H1 (cell line): Measurements from ENCODE around the gene TXLNB. TPM values are rescaled to one million over a fixed set of nuclear protein-coding genes. Genes with fewer than 3 reads are reported as not detected.

ENCODE experiments used
- CTCF ChIA-PET: fragments of 300-600 bp; sonication (Branson Sonifier 250); formaldehyde crosslinking; loops from one replicate; lab custom pipeline; 2021; ENCODE audit not compliant: partially characterized antibody; lab: Charles Lee
- POLR2A ChIA-PET: fragments of 300-600 bp; sonication (Branson Sonifier 250); formaldehyde crosslinking; loops from one replicate; lab custom pipeline; 2021; ENCODE audit warnings: inconsistent platforms; ENCODE audit not compliant: partially characterized antibody; lab: Charles Lee
- DNase-seq, 2 experiments: peaks; one replicate each; pipeline versions ENCODE4 v3.0.0 to v3.0.0-alpha.2; 2010 to 2022; ENCODE audit warnings: low spot score in 2 of 2, low read depth in 1 of 2, mixed read lengths in 1 of 2
- FAIRE-seq: peaks from 2 replicates; lab custom pipeline; 2011; peaks lifted over from hg19 to GRCh38; lab: Jason Lieb, UNC
- H2AFZ ChIP-seq: 2 replicates; pipeline ENCODE4 v1.8.1; 2012; ENCODE audit warnings: low read length, inconsistent platforms
- H2AK5ac ChIP-seq: 2 replicates; pipeline ENCODE4 v1.6.1; 2013; ENCODE audit warnings: low read depth, low read length
- H2BK120ac ChIP-seq: replicated peaks from 2 replicates; pipeline ENCODE3; 2013; ENCODE audit warnings: low read depth, low read length, inconsistent platforms
- H2BK12ac ChIP-seq: 2 replicates; pipeline ENCODE4 v1.6.1; 2013; ENCODE audit warnings: low read depth, low read length
- H2BK15ac ChIP-seq: 2 replicates; pipeline ENCODE4 v1.6.1; 2013; ENCODE audit warnings: low read length
- H2BK20ac ChIP-seq: 2 replicates; pipeline ENCODE4 v1.6.1; 2013; ENCODE audit warnings: low read length
- H2BK5ac ChIP-seq: 2 replicates; pipeline ENCODE4 v1.6.1; 2013; ENCODE audit warnings: low read depth, low read length
- H3K14ac ChIP-seq: 2 replicates; pipeline ENCODE4 v1.6.1; 2013; ENCODE audit warnings: inconsistent platforms; ENCODE audit not compliant: insufficient read length
- H3K18ac ChIP-seq: 2 replicates; pipeline ENCODE4 v1.6.1; 2013; ENCODE audit warnings: low read length; ENCODE audit errors: extremely low read depth
- H3K23ac ChIP-seq: 2 replicates; pipeline ENCODE4 v1.6.1; 2013; ENCODE audit warnings: inconsistent platforms; ENCODE audit not compliant: insufficient read length
- H3K23me2 ChIP-seq: 2 replicates; pipeline ENCODE4 v1.6.1; 2013; ENCODE audit warnings: low read depth, low read length
- H3K27ac ChIP-seq: 2 replicates; pipeline ENCODE4 v1.6.1; 2011; ENCODE audit warnings: low read depth, low read length, inconsistent platforms
- H3K27me3 ChIP-seq, 4 experiments: replicated peaks in 1 of 4; 1 replicate in 1 of 4; 2 replicates in 3 of 4; pipeline versions ENCODE4 v1.6.1 to v1.8.1; 2011 to 2013; ENCODE audit warnings: low read length in 3 of 4, mild to moderate bottlenecking in 3 of 4, inconsistent platforms in 2 of 4, mixed read lengths in 2 of 4, moderate library complexity in 1 of 4; ENCODE audit not compliant: control insufficient read depth in 3 of 4, insufficient read depth in 3 of 4; ENCODE audit errors: extremely low read depth in 1 of 4
- H3K36me3 ChIP-seq, 4 experiments: 2 replicates each; pipeline versions ENCODE4 v1.6.1 to v1.8.1; 2011 to 2013; ENCODE audit warnings: mild to moderate bottlenecking in 4 of 4, low read length in 3 of 4, moderate library complexity in 2 of 4, control low read depth in 1 of 4, inconsistent platforms in 1 of 4; ENCODE audit not compliant: insufficient read depth in 4 of 4, control insufficient read depth in 2 of 4
- H3K4ac ChIP-seq: replicated peaks from 2 replicates; pipeline ENCODE3; 2013; ENCODE audit warnings: low read length, low read depth, mixed read lengths, inconsistent platforms; ENCODE audit not compliant: insufficient read length
- H3K4me1 ChIP-seq, 4 experiments: replicated peaks in 1 of 4; 1 replicate in 1 of 4; 2 replicates in 3 of 4; pipeline versions ENCODE4 v1.6.1 to v1.8.1; 2011 to 2013; ENCODE audit warnings: low read length in 3 of 4, inconsistent platforms in 2 of 4, mixed read lengths in 1 of 4; ENCODE audit not compliant: insufficient read depth in 4 of 4, control insufficient read depth in 3 of 4
- H3K4me2 ChIP-seq, 2 experiments: 2 replicates each; pipeline versions ENCODE4 v1.6.1 to v1.8.1; 2011 to 2013; ENCODE audit warnings: low read depth in 2 of 2, low read length in 2 of 2, control low read depth in 1 of 2, inconsistent platforms in 1 of 2, mild to moderate bottlenecking in 1 of 2; ENCODE audit not compliant: insufficient read depth in 1 of 2
- H3K4me3 ChIP-seq, 4 experiments: fragments of 200-600, 300-600 bp in 1 of 4; sonication (generic), shearing (Covaris generic), sonication (Bioruptor Twin) in 1 of 4; 2 replicates each; pipeline versions ENCODE4 v1.5.1 to v1.8.1; 2011 to 2016; ENCODE audit warnings: low read length in 4 of 4, low read depth in 3 of 4, control low read depth in 2 of 4, inconsistent platforms in 2 of 4, mild to moderate bottlenecking in 2 of 4, mixed read lengths in 1 of 4, moderate library complexity in 1 of 4; ENCODE audit not compliant: insufficient read depth in 2 of 4; ENCODE audit errors: extremely low read depth in 1 of 4
- H3K56ac ChIP-seq: replicated peaks from 2 replicates; pipeline ENCODE3; 2013; ENCODE audit warnings: low read depth, mild to moderate bottlenecking, mixed read lengths, low read length, inconsistent platforms; ENCODE audit not compliant: insufficient read length
- H3K79me1 ChIP-seq: 2 replicates; pipeline ENCODE4 v1.6.1; 2013; ENCODE audit warnings: low read depth, low read length, control low read depth
- H3K79me2 ChIP-seq, 2 experiments: 2 replicates each; pipeline versions ENCODE4 v1.6.1 to v1.8.1; 2012 to 2013; ENCODE audit warnings: low read length in 2 of 2, mild to moderate bottlenecking in 2 of 2, inconsistent platforms in 1 of 2; ENCODE audit not compliant: insufficient read depth in 2 of 2, control insufficient read depth in 1 of 2
- H3K9ac ChIP-seq, 4 experiments: replicated peaks in 1 of 4; 1 replicate in 1 of 4; 2 replicates in 3 of 4; pipeline versions ENCODE4 v1.6.1 to v1.8.1; 2011 to 2013; ENCODE audit warnings: low read depth in 3 of 4, low read length in 3 of 4, control low read depth in 2 of 4, mild to moderate bottlenecking in 2 of 4, moderate library complexity in 2 of 4, inconsistent platforms in 1 of 4; ENCODE audit errors: extremely low read depth in 1 of 4
- H3K9me3 ChIP-seq, 2 experiments: 2 replicates each; pipeline versions ENCODE4 v1.6.1 to v1.8.1; 2012 to 2013; ENCODE audit warnings: mild to moderate bottlenecking in 2 of 2, moderate library complexity in 2 of 2, control low read depth in 1 of 2, inconsistent platforms in 1 of 2, low read depth in 1 of 2, low read length in 1 of 2, mixed read lengths in 1 of 2; ENCODE audit not compliant: insufficient read depth in 2 of 2
- H4K20me1 ChIP-seq, 2 experiments: replicated peaks in 1 of 2; 2 replicates each; pipeline versions ENCODE3 to v1.8.1; 2011 to 2013; ENCODE audit warnings: inconsistent platforms in 2 of 2, low read length in 2 of 2, mild to moderate bottlenecking in 1 of 2; ENCODE audit not compliant: insufficient read depth in 2 of 2, control insufficient read depth in 1 of 2
- H4K5ac ChIP-seq: 2 replicates; pipeline ENCODE4 v1.6.1; 2013; ENCODE audit warnings: low read length, low read depth, mixed read lengths, inconsistent platforms; ENCODE audit not compliant: insufficient read length
- H4K8ac ChIP-seq: 2 replicates; pipeline ENCODE4 v1.8.0; 2013; ENCODE audit warnings: mild to moderate bottlenecking, moderate library complexity, low read length, inconsistent platforms; ENCODE audit not compliant: insufficient read depth; ENCODE audit errors: extremely low read depth
- H4K91ac ChIP-seq: replicated peaks from 2 replicates; pipeline ENCODE3; 2013; ENCODE audit warnings: low read length, mixed read lengths, inconsistent platforms; ENCODE audit not compliant: insufficient read length
- GABPA ChIP-seq: IDR thresholded peaks from 2 replicates; pipeline ENCODE4 v1.6.1; 2011; ENCODE audit warnings: mild to moderate bottlenecking, low read length, moderate library complexity, borderline replicate concordance; ENCODE audit not compliant: insufficient read depth
- SIX5 ChIP-seq: IDR thresholded peaks from 2 replicates; pipeline ENCODE4 v1.6.1; 2011; ENCODE audit warnings: mild to moderate bottlenecking, low read depth, low read length
- WGBS, 2 experiments: shearing (Covaris generic) in 1 of 2; methylation state at CpG; one replicate each; pipeline versions ENCODE4 v1.1.6 to v1.1.7; 2013 to 2015; ENCODE audit warnings: low lambda C conversion rate in 2 of 2, mixed read lengths in 2 of 2, inconsistent platforms in 1 of 2, low coverage in 1 of 2, missing lambda C conversion rate in 1 of 2; ENCODE audit not compliant: insufficient replicate concordance in 2 of 2, insufficient coverage in 1 of 2, insufficient read length in 1 of 2; ENCODE audit errors: extremely low coverage in 1 of 2, missing lambda C conversion rate in 1 of 2; 5-methylcytosine and 5-hydroxymethylcytosine counted together
- polyA plus RNA-seq, 7 experiments: library from polyadenylated mRNA; depleted of rRNA in 3 of 7; stranded (reverse) in 5 of 7; unstranded in 2 of 7; fragments of >200 nt in 5 of 7; fragments of 200-250 nt in 2 of 7; gene quantifications; 1 replicate in 5 of 7; 2 replicates in 1 of 7; 4 replicates in 1 of 7; pipeline versions ENCODE4 v1.2.1 to v1.2.3, GENCODE V29; 2011 to 2013; ENCODE audit warnings: missing spikeins in 2 of 7, mixed read lengths in 2 of 7
- total RNA-seq: library from RNA; stranded (reverse); fragmentation: NEBNext Ultra II Directional; extraction: Animal tissue kit (Norgen Biotek cat#: 25700); gene quantifications from 2 replicates; pipeline ENCODE4 v1.2.1, GENCODE V29; 2021

TXLNB gene
- total and polyA plus RNA-seq, 2 of the 8 experiments (the other 6 are each of a cell fraction or from before 2014, with no cell fraction given) = 0.05 to 0.17 TPM

GRCh38 chr6:139205843-139206242, 86.0 kb downstream of the TXLNB start:
- no peak overlapping the region for H2BK120ac ChIP-seq
- no peak overlapping the region for H2BK15ac ChIP-seq
- TF ChIP-seq GABPA (no peak), SIX5 (no peak)
- ChIA-PET POLR2A (no interaction called here), CTCF (no interaction called here)
- no peak overlapping the region for H2BK12ac ChIP-seq
- H3K36me3 ChIP-seq = no peaks in the 10 kb centered on the region; a peak in 2 of 8 replicates
- no peak overlapping the region for H2AFZ ChIP-seq
- 91% methylated on average over 3 of the region's 3 CpGs; no CpG with 5 or more reads in 1 of the 2 experiments for WGBS, 2 experiments
- H3K56ac ChIP-seq = no peak overlapping the region
- DNase-seq (no peak), FAIRE-seq (no peak)
- H3K4me1 ChIP-seq = no peaks in the 10 kb centered on the region
- H4K91ac ChIP-seq = no peak overlapping the region
- H3K14ac ChIP-seq = no peak overlapping the region
- H3K23me2 ChIP-seq = no peaks in the 10 kb centered on the region
- no peak overlapping the region for H2BK20ac ChIP-seq
- H3K4me2 ChIP-seq = no peak overlapping the region
- H3K27ac ChIP-seq = no peak overlapping the region
- H3K79me1 ChIP-seq = no peaks in the 10 kb centered on the region
- H3K9me3 ChIP-seq = peaks cover 12 to 19% of the 10 kb centered on the region in 2 experiments; a peak in 1 of 4 replicates
- H2AK5ac ChIP-seq = no peak overlapping the region
- no peak overlapping the region for H3K23ac ChIP-seq
- H4K8ac ChIP-seq = no peak overlapping the region
- H4K20me1 ChIP-seq = no peaks in the 10 kb centered on the region
- no peak overlapping the region for H4K5ac ChIP-seq
- H3K4ac ChIP-seq = no peak overlapping the region
- no peak overlapping the region for H3K4me3 ChIP-seq
- no peak overlapping the region for H3K9ac ChIP-seq
- H3K18ac ChIP-seq = no peak overlapping the region
- no peaks in the 10 kb centered on the region for H3K79me2 ChIP-seq
- no peak overlapping the region for H2BK5ac ChIP-seq
- no peaks in the 10 kb centered on the region for H3K27me3 ChIP-seq
